Measurements from ENCODE around the gene UNC13D. TPM values are rescaled to one million over a fixed set of nuclear protein-coding genes. Genes with fewer than 3 reads are reported as not detected.

Gene UNC13D
- polyA plus RNA-seq, 3 donors: 28.4 to 111 (median 53.3) TPM

DNA sequence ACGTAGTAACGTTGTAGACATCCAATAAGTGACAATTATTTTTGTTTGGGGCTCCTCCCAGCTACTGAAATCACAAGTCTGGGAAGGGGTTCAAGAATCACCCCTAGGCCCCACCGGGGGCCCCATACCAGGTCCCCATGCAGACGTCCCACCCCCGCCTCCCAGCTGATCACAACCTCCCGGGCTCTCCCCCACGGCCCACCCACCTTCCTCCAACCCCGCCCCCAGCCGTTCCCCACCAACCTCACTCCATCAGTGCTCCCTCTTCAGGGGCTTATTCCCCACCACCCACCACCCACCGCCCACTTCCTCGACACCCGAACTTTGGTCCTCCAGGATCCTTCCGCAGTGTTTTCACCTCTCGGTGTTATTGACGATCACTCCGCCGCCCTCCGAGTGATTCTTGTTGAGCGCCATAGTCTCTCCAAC, 10.7 kb upstream of the UNC13D start:
- peak overlapping the region; percentile 59 for H2AFZ ChIP-seq (ENCODE audit: insufficient read depth, low read depth, low read length, poor library complexity, severe bottlenecking)
- H3K4me1 Mint-ChIP-seq: peaks cover 41% of the 10 kb centered on the region

DNA sequence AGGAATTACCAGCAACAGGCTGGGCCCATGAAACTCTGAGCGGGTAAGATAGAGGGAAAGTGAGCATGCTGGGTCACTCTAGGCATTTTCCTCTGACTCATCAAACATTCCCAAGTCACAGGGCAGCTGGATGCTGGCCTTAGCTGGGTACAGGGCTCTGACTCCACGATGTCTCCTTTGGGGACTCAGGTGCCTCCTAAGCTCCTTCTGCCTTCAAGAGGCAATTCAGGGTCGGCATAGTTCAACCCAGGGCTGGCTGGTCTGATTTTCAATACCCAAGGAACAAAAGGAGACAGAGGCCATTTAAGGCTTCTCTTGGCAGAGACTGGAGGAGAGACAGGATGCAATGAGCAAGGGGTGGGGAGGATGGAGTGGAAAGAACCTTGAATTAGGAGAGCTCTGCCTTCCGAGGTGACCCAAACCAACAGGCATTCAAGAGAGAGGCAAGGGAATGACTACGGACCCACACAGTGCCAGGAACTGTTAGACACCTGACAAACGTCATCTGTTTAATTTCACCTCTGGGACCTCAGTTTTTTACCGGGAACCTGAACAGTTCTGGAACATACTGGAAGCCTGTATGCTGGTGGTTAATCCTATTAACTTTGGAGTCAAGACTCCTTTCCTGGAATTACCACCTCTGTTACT, 10.0 kb upstream of the UNC13D start:
- Histone ChIP-seq H3K4me2 (replicated peaks; ENCODE audit: extremely low read depth, low read length, poor library complexity, severe bottlenecking) (peak overlapping the region; percentile 86), H3K4me1 (ENCODE audit: control insufficient read depth in 1 of 2, insufficient read depth in 2 of 2, low read length in 2 of 2) (peaks cover 43 to 49% of the 10 kb centered on the region in 2 donors), H3K79me2 (ENCODE audit: insufficient read depth, low read length) (peaks cover 51% of the 10 kb centered on the region), H3K27ac (ENCODE audit: low read depth in 1 of 2, low read length in 2 of 2) (peak overlapping the region; percentile 46 to 91), H3K4me3 (replicated peaks in 1 of 3; ENCODE audit: low read depth in 2 of 3, low read length in 3 of 3) (peak overlapping the region; percentile 60 to 95 (median 89)), H3K27me3 (ENCODE audit: control insufficient read depth in 2 of 2, insufficient read depth in 2 of 2, low read length in 2 of 2) (no peaks in the 10 kb centered on the region), H4K20me1 (ENCODE audit: insufficient read depth, low read length) (peaks cover 20% of the 10 kb centered on the region), H3K36me3 (replicated peaks in 1 of 2; ENCODE audit: control insufficient read depth in 1 of 2, insufficient read depth in 2 of 2, low read length in 2 of 2) (peaks cover 22 to 27% of the 10 kb centered on the region in 2 donors), H2AFZ (ENCODE audit: insufficient read depth, low read depth, low read length, poor library complexity, severe bottlenecking) (no peak overlapping the region), H3K9me3 (replicated peaks in 1 of 2; ENCODE audit: control insufficient read depth in 1 of 2, insufficient read depth in 1 of 2, low read length in 2 of 2) (no peaks in the 10 kb centered on the region), H3K9ac (ENCODE audit: insufficient read depth, low read length, poor library complexity, severe bottlenecking) (peak overlapping the region; percentile 78)
- peak in 2 of 3 donors; percentile 41 to 90 for DNase-seq
- WGBS (ENCODE audit: insufficient coverage): 39% methylated on average over 4 of the region's 7 CpGs
- peaks cover 0 to 2% (median 0%) of the 10 kb centered on the region in 7 donors for H3K9me3 Mint-ChIP-seq
- H3K27me3 Mint-ChIP-seq (ENCODE audit: low read depth in 3 of 3): peaks cover 0 to 4% (median 0%) of the 10 kb centered on the region in 3 donors
- TF ChIP-seq, protein P1, sequence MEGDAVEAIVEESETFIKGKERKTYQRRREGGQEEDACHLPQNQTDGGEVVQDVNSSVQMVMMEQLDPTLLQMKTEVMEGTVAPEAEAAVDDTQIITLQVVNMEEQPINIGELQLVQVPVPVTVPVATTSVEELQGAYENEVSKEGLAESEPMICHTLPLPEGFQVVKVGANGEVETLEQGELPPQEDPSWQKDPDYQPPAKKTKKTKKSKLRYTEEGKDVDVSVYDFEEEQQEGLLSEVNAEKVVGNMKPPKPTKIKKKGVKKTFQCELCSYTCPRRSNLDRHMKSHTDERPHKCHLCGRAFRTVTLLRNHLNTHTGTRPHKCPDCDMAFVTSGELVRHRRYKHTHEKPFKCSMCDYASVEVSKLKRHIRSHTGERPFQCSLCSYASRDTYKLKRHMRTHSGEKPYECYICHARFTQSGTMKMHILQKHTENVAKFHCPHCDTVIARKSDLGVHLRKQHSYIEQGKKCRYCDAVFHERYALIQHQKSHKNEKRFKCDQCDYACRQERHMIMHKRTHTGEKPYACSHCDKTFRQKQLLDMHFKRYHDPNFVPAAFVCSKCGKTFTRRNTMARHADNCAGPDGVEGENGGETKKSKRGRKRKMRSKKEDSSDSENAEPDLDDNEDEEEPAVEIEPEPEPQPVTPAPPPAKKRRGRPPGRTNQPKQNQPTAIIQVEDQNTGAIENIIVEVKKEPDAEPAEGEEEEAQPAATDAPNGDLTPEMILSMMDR (IDR thresholded peaks at IDR 0.05): no peak
- no peak overlapping the region for H3K4me3 Mint-ChIP-seq
- peaks cover 38% of the 10 kb centered on the region for H3K4me1 Mint-ChIP-seq
- H3K27ac Mint-ChIP-seq: peak overlapping the region in 1 of 7 donors; percentile 83
- H3K36me3 Mint-ChIP-seq: peaks cover 27 to 33% of the 10 kb centered on the region in 2 donors
- intact Hi-C loops (cut with micrococcal nuclease): no loop called here

More for the DNA sequence above, 10.7 kb upstream of the UNC13D start:
- Histone ChIP-seq H3K79me2 (ENCODE audit: insufficient read depth, low read length) (peaks cover 48% of the 10 kb centered on the region), H3K4me1 (ENCODE audit: control insufficient read depth in 1 of 2, insufficient read depth in 2 of 2, low read length in 2 of 2) (peaks cover 49 to 56% of the 10 kb centered on the region in 2 donors), H3K4me3 (replicated peaks in 1 of 3; ENCODE audit: low read depth in 2 of 3, low read length in 3 of 3) (peak overlapping the region; percentile 60 to 95 (median 89)), H3K4me2 (replicated peaks; ENCODE audit: extremely low read depth, low read length, poor library complexity, severe bottlenecking) (peak overlapping the region; percentile 86), H3K9ac (ENCODE audit: insufficient read depth, low read length, poor library complexity, severe bottlenecking) (peak overlapping the region; percentile 78), H3K36me3 (replicated peaks in 1 of 2; ENCODE audit: control insufficient read depth in 1 of 2, insufficient read depth in 2 of 2, low read length in 2 of 2) (peaks cover 15 to 20% of the 10 kb centered on the region in 2 donors), H3K27me3 (ENCODE audit: control insufficient read depth in 2 of 2, insufficient read depth in 2 of 2, low read length in 2 of 2) (no peaks in the 10 kb centered on the region), H3K9me3 (replicated peaks in 1 of 2; ENCODE audit: control insufficient read depth in 1 of 2, insufficient read depth in 1 of 2, low read length in 2 of 2) (no peaks in the 10 kb centered on the region), H3K27ac (ENCODE audit: low read depth in 1 of 2, low read length in 2 of 2) (peak overlapping the region; percentile 52 to 91), H4K20me1 (ENCODE audit: insufficient read depth, low read length) (peaks cover 13% of the 10 kb centered on the region)
- H3K27ac Mint-ChIP-seq: no peak overlapping the region
- H3K4me3 Mint-ChIP-seq: no peak overlapping the region
- TF ChIP-seq, protein P1 (IDR thresholded peaks at IDR 0.05): no peak
- peaks cover 0 to 4% (median 0%) of the 10 kb centered on the region in 3 donors for H3K27me3 Mint-ChIP-seq (ENCODE audit: low read depth in 3 of 3)
- intact Hi-C loops (cut with micrococcal nuclease): loop anchor here in 1 of 2 donors (5.0 kb wide), 2 partner anchors 42 to 78 kb away; partner anchors contain the start of gene TRIM65
- no peak for DNase-seq
- 0% methylated on average over 11 of the region's 19 CpGs for WGBS (ENCODE audit: insufficient coverage)
- H3K9me3 Mint-ChIP-seq: peaks cover 0 to 2% (median 0%) of the 10 kb centered on the region in 7 donors
- peaks cover 20 to 27% of the 10 kb centered on the region in 2 donors for H3K36me3 Mint-ChIP-seq
